Transverse colon (tissue), 4 donors: Measurements from ENCODE around the gene GABRB2.

Experiments used
- EP300 ChIP-seq: sonication (generic); formaldehyde crosslinking; IDR thresholded peaks from one replicate; pipeline ENCODE4 v1.6.1; 2017; ENCODE audit warnings: antibody characterized with exemption, low read depth
- POLR2A ChIP-seq: fragments of 450-650 bp; IDR thresholded peaks from one replicate; pipeline ENCODE4 v1.6.1; 2016; ENCODE audit warnings: antibody characterized with exemption, mild to moderate bottlenecking, moderate library complexity
- POLR2AphosphoS5 ChIP-seq, 3 donors: sonication (generic); formaldehyde crosslinking; IDR thresholded peaks; one replicate each; pipeline ENCODE4 v1.6.1; 2016; ENCODE audit warnings: antibody characterized with exemption in 3 of 3
- TF ChIP-seq, protein P1 (sequence below), 5 experiments: fragments of 200-600 bp in 3 of 5; fragments of 450-650 bp in 2 of 5; sonication (generic) in 3 of 5; IDR thresholded peaks; 1 replicate in 2 of 5; 2 replicates in 3 of 5; pipeline ENCODE4 v1.5.1; 2016 to 2017; ENCODE audit warnings: antibody characterized with exemption in 5 of 5, inconsistent platforms in 3 of 5, mild to moderate bottlenecking in 2 of 5, moderate library complexity in 1 of 5

GRCh38 chr5:161387121-161387520 lies 159.4 kb downstream of the GABRB2 start:
- TF ChIP-seq, protein P1, sequence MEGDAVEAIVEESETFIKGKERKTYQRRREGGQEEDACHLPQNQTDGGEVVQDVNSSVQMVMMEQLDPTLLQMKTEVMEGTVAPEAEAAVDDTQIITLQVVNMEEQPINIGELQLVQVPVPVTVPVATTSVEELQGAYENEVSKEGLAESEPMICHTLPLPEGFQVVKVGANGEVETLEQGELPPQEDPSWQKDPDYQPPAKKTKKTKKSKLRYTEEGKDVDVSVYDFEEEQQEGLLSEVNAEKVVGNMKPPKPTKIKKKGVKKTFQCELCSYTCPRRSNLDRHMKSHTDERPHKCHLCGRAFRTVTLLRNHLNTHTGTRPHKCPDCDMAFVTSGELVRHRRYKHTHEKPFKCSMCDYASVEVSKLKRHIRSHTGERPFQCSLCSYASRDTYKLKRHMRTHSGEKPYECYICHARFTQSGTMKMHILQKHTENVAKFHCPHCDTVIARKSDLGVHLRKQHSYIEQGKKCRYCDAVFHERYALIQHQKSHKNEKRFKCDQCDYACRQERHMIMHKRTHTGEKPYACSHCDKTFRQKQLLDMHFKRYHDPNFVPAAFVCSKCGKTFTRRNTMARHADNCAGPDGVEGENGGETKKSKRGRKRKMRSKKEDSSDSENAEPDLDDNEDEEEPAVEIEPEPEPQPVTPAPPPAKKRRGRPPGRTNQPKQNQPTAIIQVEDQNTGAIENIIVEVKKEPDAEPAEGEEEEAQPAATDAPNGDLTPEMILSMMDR (IDR thresholded peaks at IDR 0.05), result no peak
- TF ChIP-seq POLR2A (no peak), POLR2AphosphoS5 (IDR thresholded peaks at IDR 0.05) (no peak), EP300 (no peak)
